Naive thymus-derived CD8-positive, alpha-beta T cell (primary cell): ENCODE data around the gene CD6. TPM values are rescaled to one million over a fixed set of nuclear protein-coding genes. Genes with fewer than 3 reads are reported as not detected.
"Not testable (repeated sequence)": the region's sequence is repeated elsewhere in the genome, so short reads cannot be mapped to it uniquely, and the experiment has no call there.

Experiments used
- ATAC-seq, 2 donors: fragments of 150-1000 bp; cut with Tn5 transposase in 1 of 2; sonication (Bioruptor Pico), chemical (Tn5 transposase) in 1 of 2; 1 replicate in 1 of 2; 2 replicates in 1 of 2; pipeline ENCODE4 v1.10.0; 2021; ENCODE audit warnings: mild to moderate bottlenecking in 2 of 2, moderate library complexity in 2 of 2
- POLR2A ChIA-PET: fragments of 350-600 bp; sonication (Branson Sonifier 250); formaldehyde crosslinking; loops from one replicate; lab custom pipeline; 2021; ENCODE audit warnings: antibody characterized with exemption; lab: Charles Lee
- DNase-seq, 10 donors: peaks; one replicate each; pipeline versions ENCODE4 v3.0.0 to v3.0.0-alpha.2; 2020 to 2022
- H3K27ac Mint-ChIP-seq, 10 donors: one replicate each; pipeline ENCODE4 v1.8.0; 2020 to 2022; ENCODE audit warnings: mild to moderate bottlenecking in 10 of 10, mixed read lengths in 10 of 10, moderate library complexity in 4 of 10, inconsistent platforms in 1 of 10
- H3K27me3 Mint-ChIP-seq, 5 donors: one replicate each; pipeline ENCODE4 v1.8.0; 2021 to 2022; ENCODE audit warnings: mixed read lengths in 5 of 5
- H3K36me3 Mint-ChIP-seq, 3 donors: one replicate each; pipeline ENCODE4 v1.8.0; 2020 to 2022; ENCODE audit warnings: mixed read lengths in 3 of 3, mild to moderate bottlenecking in 2 of 3, inconsistent platforms in 1 of 3
- H3K4me1 Mint-ChIP-seq, 4 donors: one replicate each; pipeline ENCODE4 v1.8.0; 2021 to 2022; ENCODE audit warnings: mixed read lengths in 4 of 4
- H3K4me3 Mint-ChIP-seq, 10 donors: one replicate each; pipeline ENCODE4 v1.8.0; 2020 to 2022; ENCODE audit warnings: mild to moderate bottlenecking in 10 of 10, mixed read lengths in 10 of 10, moderate library complexity in 6 of 10, inconsistent platforms in 1 of 10
- H3K9me3 Mint-ChIP-seq, 9 donors: one replicate each; pipeline ENCODE4 v1.8.0; 2020 to 2022; ENCODE audit warnings: mixed read lengths in 9 of 9, mild to moderate bottlenecking in 3 of 9, inconsistent platforms in 1 of 9, moderate library complexity in 1 of 9
- polyA plus RNA-seq, 3 donors: library from polyadenylated mRNA; unstranded; fragments of 300-500 nt; fragmentation: Illumina TruSeq; gene quantifications; one replicate each; pipeline ENCODE4 v1.2.3, GENCODE V29; 2021
- total RNA-seq, 8 experiments: library from RNA in 2 of 8; stranded (reverse) in 2 of 8; gene quantifications; one replicate each; pipeline ENCODE4 v1.2.3 and lab custom pipeline; 2021 to 2026

CD6 gene
- total and polyA plus RNA-seq, 5 experiments from 2014 or later = 150 to 405 (median 199) TPM

DNA sequence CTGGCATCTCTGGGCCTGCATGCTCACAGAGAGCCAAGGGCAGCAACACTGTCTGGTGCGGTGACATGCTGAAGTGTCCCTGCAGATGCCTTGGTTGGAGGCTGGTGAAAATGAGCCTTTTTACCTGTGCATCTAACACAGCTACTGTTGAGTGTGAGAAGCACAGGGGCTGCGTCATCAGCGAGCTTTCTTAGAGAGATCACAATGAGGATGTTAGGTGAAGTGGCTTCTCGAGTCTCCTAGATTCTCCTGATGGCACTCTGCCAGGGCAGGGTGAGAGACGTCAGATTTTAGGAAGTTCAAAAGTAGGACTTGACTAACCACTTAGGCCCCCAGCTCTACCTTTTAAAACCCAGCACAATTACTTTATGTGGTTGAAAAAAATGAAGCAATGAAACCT is 15.9 kb upstream of the CD6 start:
- no peak for ATAC-seq

DNA sequence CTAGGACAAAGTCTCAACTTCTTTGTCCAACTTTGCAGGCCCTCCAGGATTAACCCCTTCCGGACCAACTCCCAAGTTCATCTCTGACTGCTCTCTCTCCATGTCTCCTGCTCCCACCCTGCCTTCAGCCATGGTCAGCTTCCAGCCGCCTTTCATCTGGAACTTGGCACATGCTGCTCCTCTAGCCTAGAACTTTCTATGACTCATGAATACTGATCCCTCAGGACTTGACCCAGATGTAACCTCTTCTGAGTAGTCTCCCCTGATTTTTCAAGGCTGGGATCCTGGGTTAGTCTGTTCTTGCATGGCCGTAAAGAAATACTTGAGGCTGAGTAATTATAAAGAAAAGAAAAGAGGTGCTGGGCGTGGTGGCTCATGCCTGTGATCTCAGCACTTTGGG is 14.3 kb upstream of the CD6 start:
- peak overlapping the region in 1 of 10 donors; percentile 5 for H3K27ac Mint-ChIP-seq
- H3K27me3 Mint-ChIP-seq = peaks cover 0 to 4% (median 0%) of the 10 kb centered on the region in 5 donors
- POLR2A ChIA-PET = no interaction called here
- peaks cover 14 to 28% (median 17%) of the 10 kb centered on the region in 4 donors for H3K4me1 Mint-ChIP-seq
- no peaks in the 10 kb centered on the region for H3K36me3 Mint-ChIP-seq
- ATAC-seq (no peak), DNase-seq (no peak)
- H3K4me3 Mint-ChIP-seq = no peak overlapping the region
- no peaks in the 10 kb centered on the region for H3K9me3 Mint-ChIP-seq

More for the DNA sequence above, 15.9 kb upstream of the CD6 start:
- peaks cover 19 to 34% (median 25%) of the 10 kb centered on the region in 4 donors for H3K4me1 Mint-ChIP-seq
- peak overlapping the region in 5 of 10 donors; percentile 29 to 71 (median 56) for H3K27ac Mint-ChIP-seq
- POLR2A ChIA-PET = interaction anchor here (0.6 to 0.7 kb wide), 2 partner anchors 51 to 444 kb away, joined by 3 to 4 read pairs; no protein-coding TSS in a partner anchor
- H3K9me3 Mint-ChIP-seq = no peaks in the 10 kb centered on the region
- DNase-seq = peak in 2 of 10 donors; percentile 22 to 25
- no peaks in the 10 kb centered on the region for H3K27me3 Mint-ChIP-seq
- no peak overlapping the region for H3K4me3 Mint-ChIP-seq
- no peaks in the 10 kb centered on the region for H3K36me3 Mint-ChIP-seq

DNA sequence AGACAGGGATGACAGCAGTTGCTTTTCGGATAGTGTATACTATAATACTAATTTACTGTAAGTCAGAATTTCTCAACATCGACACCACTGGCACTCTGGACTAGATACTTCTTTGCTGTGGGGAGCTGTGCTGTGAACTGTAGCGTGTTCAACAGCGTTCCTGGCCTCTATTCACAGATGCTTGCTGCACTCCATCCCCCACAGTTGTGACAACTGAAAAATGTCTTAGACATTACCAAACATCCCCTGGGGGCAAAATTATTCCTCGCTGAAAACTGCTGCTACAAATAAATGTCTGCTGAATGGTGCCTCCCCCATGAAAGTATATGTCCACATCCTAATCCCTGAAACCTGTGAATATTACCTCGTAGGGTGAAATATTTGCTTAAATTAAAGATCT is 12.0 kb upstream of the CD6 start:
- Mint-ChIP-seq H3K4me1 (peaks cover 3 to 9% (median 6%) of the 10 kb centered on the region in 4 donors), H3K27me3 (peaks cover 0 to 4% (median 0%) of the 10 kb centered on the region in 5 donors), H3K9me3 (no peaks in the 10 kb centered on the region), H3K36me3 (no peaks in the 10 kb centered on the region), H3K27ac (no peak overlapping the region), H3K4me3 (no peak overlapping the region)
- no peak for DNase-seq
- POLR2A ChIA-PET = no interaction called here
- no peak for ATAC-seq

DNA sequence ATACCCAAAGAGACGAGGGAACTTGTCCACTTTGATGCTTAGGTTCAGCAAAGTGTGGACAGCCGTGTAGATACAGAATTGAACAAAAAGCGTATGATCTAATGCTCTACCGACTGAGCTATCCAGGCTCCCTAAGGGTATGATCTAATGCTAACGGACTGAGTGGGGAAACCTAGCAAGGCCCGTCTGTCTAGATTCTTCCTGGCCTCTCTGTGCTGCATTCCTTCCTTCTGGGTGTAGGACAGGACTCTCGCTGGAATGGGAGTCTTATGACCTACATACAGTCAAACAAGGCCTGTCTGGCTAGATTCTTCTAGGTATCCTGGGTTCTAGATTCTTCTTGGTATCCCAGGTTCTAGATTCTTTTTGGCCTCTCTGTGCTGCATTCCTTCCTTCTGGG is 11.1 kb upstream of the CD6 start:
- Mint-ChIP-seq H3K36me3 (no peaks in the 10 kb centered on the region), H3K27me3 (peaks cover 0 to 4% (median 0%) of the 10 kb centered on the region in 5 donors), H3K9me3 (no peaks in the 10 kb centered on the region), H3K4me3 (no peak overlapping the region), H3K4me1 (peaks cover 3 to 7% (median 5%) of the 10 kb centered on the region in 4 donors), H3K27ac (no peak overlapping the region)
- POLR2A ChIA-PET = no interaction called here
- DNase-seq (no peak), ATAC-seq (no peak)

DNA sequence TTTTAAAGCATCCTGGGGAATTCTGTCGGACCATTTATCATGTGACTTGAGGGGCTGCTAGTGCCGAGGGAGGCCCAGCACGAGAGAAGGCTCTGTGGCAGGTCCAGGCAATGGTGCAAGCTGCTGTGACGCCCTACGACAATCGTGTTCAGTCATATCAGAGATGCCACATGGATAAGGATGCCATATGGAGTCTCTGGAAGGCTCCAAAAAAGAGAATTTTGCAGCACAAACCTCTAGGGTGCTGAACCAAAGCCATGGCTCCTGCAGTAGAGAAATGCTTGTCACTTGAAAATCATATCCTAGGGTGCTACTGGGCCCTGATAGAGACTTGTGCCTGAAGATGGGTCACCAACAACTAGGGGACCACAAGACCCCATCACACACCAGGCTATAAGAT is 6.7 kb upstream of the CD6 start:
- Mint-ChIP-seq H3K4me1 (no peaks in the 10 kb centered on the region), H3K27ac (no peak overlapping the region), H3K9me3 (no peaks in the 10 kb centered on the region), H3K36me3 (no peaks in the 10 kb centered on the region), H3K27me3 (peaks cover 0 to 4% (median 0%) of the 10 kb centered on the region in 5 donors), H3K4me3 (no peak overlapping the region)
- ATAC-seq (no peak), DNase-seq (no peak)
- POLR2A ChIA-PET = no interaction called here

DNA sequence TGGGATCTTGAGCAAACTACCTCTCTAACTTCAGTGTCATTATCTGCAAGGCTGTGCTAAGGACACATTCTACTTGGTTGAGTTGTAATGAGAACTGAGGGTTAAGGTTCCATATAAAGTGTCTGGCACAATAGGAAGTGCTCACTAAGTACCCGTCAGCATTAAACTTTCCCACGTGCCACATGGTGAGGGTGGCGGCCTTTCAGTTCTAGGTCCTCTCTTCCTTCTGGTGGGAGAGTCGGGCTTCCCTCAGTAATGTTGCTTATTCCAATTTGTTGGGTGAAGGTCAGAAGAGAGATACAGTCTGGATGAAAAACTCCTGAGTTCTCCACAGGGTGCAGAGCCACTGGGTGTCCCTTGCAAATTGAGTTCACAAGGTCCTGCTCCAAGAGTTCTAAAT is 4.6 kb upstream of the CD6 start:
- Mint-ChIP-seq H3K27me3 (no peaks in the 10 kb centered on the region), H3K9me3 (no peaks in the 10 kb centered on the region), H3K4me1 (peaks cover 10 to 18% (median 17%) of the 10 kb centered on the region in 4 donors), H3K4me3 (no peak overlapping the region), H3K36me3 (no peaks in the 10 kb centered on the region), H3K27ac (no peak overlapping the region)
- POLR2A ChIA-PET = interaction anchor here (0.8 kb wide), 1 partner anchor 68 kb away, joined by 3 read pairs; no protein-coding TSS in a partner anchor
- ATAC-seq (no peak), DNase-seq (no peak)

DNA sequence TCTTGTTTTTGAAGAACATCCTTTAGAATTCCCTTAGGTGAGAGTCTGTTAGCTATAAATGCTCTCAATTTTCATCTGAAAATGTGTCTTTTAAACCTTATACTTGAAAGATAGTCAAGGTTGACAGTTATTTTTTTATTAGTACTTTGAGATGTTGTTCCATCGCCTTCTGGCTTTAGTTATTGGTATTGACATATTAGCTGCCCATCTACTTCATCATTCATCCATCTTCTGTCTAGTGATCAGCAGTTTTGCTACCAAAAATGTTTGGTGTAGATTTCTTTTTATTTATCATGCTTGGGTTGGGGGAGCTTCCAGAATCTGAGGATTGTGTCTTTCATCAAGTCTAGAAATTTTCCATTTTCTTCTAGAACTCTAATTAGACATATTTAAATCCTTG is 3.3 kb upstream of the CD6 start:
- no peak overlapping the region for H3K4me3 Mint-ChIP-seq
- no peak for DNase-seq
- ATAC-seq = no peak
- POLR2A ChIA-PET = interaction anchor here (1.0 to 2.0 kb wide), 2 partner anchors 9 to 84 kb away, joined by 3 to 6 read pairs; no protein-coding TSS in a partner anchor
- peaks cover 0 to 2% (median 0%) of the 10 kb centered on the region in 3 donors for H3K36me3 Mint-ChIP-seq
- peaks cover 10 to 24% (median 17%) of the 10 kb centered on the region in 4 donors for H3K4me1 Mint-ChIP-seq
- H3K27me3 Mint-ChIP-seq = no peaks in the 10 kb centered on the region
- no peaks in the 10 kb centered on the region for H3K9me3 Mint-ChIP-seq
- H3K27ac Mint-ChIP-seq = no peak overlapping the region

DNA sequence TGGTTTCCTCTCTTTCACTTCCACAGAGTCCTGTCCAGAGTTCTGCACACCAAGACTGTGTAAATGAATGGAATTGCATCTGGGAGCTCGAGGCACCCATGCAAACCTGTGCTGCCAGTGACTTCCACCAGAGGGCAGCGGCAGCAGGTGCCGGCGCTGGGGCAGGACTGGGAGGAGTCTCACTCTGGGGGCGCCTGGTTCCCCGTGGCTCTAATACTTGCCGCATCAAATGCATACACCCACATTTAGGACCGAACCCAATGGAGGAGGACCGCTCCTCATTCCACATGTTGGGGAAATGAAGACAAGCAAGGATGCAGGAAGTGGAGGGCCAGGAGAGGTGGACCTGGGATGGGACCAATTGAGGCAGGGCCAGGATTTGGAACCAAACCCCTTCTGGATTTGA is 1.1 kb upstream of the CD6 start:
- peak overlapping the region; percentile 91 to 100 (median 95) for H3K4me3 Mint-ChIP-seq
- H3K27me3 Mint-ChIP-seq = no peaks in the 10 kb centered on the region
- POLR2A ChIA-PET = interaction anchor here (0.9 to 2.3 kb wide), 11 partner anchors 12 to 217 kb away, joined by 3 to 11 read pairs (median 4); no protein-coding TSS in a partner anchor
- H3K9me3 Mint-ChIP-seq = no peaks in the 10 kb centered on the region
- H3K4me1 Mint-ChIP-seq = peaks cover 24 to 40% (median 32%) of the 10 kb centered on the region in 4 donors
- peak; percentile 73 to 90 (median 82) for DNase-seq
- H3K27ac Mint-ChIP-seq = peak overlapping the region; percentile 82 to 99 (median 96)
- peaks cover 0 to 9% (median 5%) of the 10 kb centered on the region in 3 donors for H3K36me3 Mint-ChIP-seq
- ATAC-seq = peak; percentile 52 to 57

DNA sequence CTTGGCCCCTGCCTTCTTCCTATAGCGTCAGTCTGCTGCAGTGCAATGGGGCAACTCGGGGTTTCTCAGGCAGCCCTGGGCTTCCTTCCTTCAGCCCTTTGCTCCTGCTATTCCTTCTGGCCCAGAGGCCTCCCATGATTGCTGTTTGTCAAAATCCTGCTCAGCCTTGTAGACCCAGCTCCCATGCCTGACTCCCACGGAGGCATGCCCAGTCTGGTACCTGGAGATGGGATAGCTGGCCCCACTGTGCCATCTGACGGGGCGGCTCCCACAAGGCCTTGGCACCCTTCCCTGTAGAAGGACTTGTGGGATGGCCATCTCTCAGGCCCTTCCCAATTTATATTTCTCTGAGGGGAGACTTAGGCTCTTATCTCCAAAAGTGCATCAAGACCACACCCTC is 590 bp upstream of the CD6 start:
- POLR2A ChIA-PET = interaction anchor here (0.8 to 2.3 kb wide), 16 partner anchors 21 to 217 kb away, joined by 3 to 11 read pairs (median 5); no protein-coding TSS in a partner anchor
- Mint-ChIP-seq H3K27ac (peak overlapping the region; percentile 94 to 99 (median 97)), H3K4me1 (peaks cover 24 to 44% (median 35%) of the 10 kb centered on the region in 4 donors), H3K36me3 (peaks cover 0 to 9% (median 5%) of the 10 kb centered on the region in 3 donors), H3K9me3 (no peaks in the 10 kb centered on the region), H3K27me3 (no peaks in the 10 kb centered on the region), H3K4me3 (peak overlapping the region; percentile 91 to 100 (median 95))
- no peak for DNase-seq
- ATAC-seq = no peak

DNA sequence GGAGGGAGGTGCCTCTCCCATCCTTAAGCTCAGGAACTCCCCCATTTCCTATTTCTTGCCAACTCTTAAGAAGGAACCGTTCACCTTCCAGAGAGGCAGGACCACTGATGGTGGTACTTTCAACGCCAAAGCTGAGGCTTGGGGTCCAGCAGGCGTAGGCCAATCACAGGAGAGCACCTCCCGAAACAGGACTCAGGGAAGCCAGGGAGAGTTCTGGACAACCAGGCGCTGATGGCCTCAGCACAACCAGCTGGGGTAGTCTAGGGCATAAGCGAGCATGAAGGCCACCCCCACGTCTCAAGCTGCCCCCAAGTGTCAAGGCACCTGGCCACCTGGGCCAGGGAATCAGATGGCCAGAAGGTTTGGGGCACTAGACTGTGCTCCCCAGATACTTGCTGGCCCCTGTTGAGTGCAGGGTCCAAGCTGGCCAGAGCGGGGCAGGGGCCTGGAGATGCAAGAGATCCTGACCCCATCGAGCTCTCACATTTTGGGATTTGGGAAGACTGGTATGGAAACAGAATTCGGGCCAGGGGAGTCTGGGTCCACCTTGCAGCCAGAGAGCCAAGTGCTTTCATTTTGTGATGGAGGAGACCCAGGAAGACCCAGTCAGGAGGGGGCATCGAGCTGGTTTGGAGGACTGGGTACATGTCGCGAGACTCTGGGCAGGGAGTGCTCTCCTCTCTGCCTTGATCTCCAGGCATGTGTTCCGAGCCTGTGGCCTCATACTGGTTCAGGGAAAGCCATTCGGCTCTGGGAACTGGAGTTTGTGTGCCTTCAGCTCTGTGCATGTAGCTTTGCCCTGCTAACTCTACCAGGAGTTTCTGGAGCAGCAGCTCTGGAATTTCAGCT is 926 bp downstream of the CD6 start:
- Mint-ChIP-seq H3K27me3 (no peaks in the 10 kb centered on the region), H3K27ac (peak overlapping the region; percentile 94 to 99 (median 97)), H3K4me1 (peaks cover 32 to 59% (median 50%) of the 10 kb centered on the region in 4 donors), H3K36me3 (peaks cover 4 to 22% (median 14%) of the 10 kb centered on the region in 3 donors), H3K4me3 (peak overlapping the region; percentile 91 to 100 (median 95)), H3K9me3 (no peaks in the 10 kb centered on the region)
- POLR2A ChIA-PET = interaction anchor here (1.0 to 1.6 kb wide), 4 partner anchors 27 to 104 kb away, joined by 3 to 10 read pairs (median 4); no protein-coding TSS in a partner anchor
- DNase-seq = peak in 4 of 10 donors; percentile 38 to 74 (median 46)
- ATAC-seq = peak; percentile 30 to 37

DNA sequence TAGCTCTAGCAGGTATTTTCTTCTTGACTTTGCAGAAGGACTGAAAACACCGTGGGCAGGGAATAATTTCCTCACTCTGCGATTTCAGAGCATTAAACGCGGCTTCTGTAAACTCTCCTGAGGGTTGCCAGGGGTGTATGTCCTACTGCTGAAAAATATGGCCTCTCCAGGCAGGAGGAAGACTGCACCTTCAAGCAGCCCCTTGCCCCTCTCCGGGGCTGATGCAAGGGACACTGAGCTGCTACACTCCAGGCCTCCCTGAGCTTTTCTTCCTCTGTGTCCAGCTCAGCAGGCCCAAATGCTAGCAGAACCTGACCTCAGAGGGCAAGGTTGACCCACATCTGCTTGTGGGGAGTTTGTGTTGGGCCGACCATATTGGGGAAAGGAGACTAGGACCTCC is 2.2 kb downstream of the CD6 start:
- H3K9me3 Mint-ChIP-seq = no peaks in the 10 kb centered on the region
- no peak for DNase-seq
- POLR2A ChIA-PET = interaction anchor here (0.8 to 2.0 kb wide), 3 partner anchors 26 to 147 kb away, joined by 3 to 5 read pairs (median 4); no protein-coding TSS in a partner anchor
- H3K36me3 Mint-ChIP-seq = peaks cover 4 to 33% (median 21%) of the 10 kb centered on the region in 3 donors
- H3K27me3 Mint-ChIP-seq = no peaks in the 10 kb centered on the region
- peak overlapping the region; percentile 91 to 100 (median 95) for H3K4me3 Mint-ChIP-seq
- H3K4me1 Mint-ChIP-seq = peaks cover 38 to 72% (median 63%) of the 10 kb centered on the region in 4 donors
- peak overlapping the region; percentile 94 to 99 (median 97) for H3K27ac Mint-ChIP-seq
- ATAC-seq = no peak

DNA sequence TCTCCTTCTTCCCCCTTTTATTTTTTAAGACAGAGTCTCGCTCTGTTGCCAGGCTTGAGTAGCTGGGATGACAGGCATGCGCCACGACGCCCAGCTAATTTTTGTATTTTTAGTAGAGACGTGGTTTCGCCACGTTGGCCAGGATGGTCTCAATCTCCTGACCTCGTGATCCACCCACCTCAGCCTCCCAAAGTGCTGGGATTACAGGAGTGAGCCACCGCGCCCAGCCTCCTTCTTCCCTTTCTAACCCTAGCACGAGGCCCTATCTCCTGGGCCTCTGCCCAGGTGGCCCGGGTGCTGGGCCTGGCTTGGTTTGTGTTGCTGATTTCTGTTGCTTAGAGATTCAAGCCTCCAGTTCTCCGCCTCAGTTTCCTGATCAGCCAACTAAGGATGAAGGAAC is 2.8 kb downstream of the CD6 start:
- POLR2A ChIA-PET = interaction anchor here (0.8 to 2.0 kb wide), 5 partner anchors 26 to 146 kb away, joined by 3 to 5 read pairs (median 4); partner anchors contain the start of gene CD5
- not testable (repeated sequence) for ATAC-seq

More for the DNA sequence above, 2.8 kb downstream of the CD6 start:
- Mint-ChIP-seq H3K27ac (peak overlapping the region; percentile 94 to 99 (median 97)), H3K36me3 (peaks cover 4 to 38% (median 21%) of the 10 kb centered on the region in 3 donors), H3K4me3 (peak overlapping the region; percentile 91 to 100 (median 95)), H3K4me1 (peaks cover 38 to 78% (median 68%) of the 10 kb centered on the region in 4 donors)
- not testable (repeated sequence) for H3K9me3 Mint-ChIP-seq, H3K27me3 Mint-ChIP-seq, DNase-seq
